Measurements from ENCODE around the gene STAC.

STAC gene

GRCh38 chr3:36558961-36559360, 178.7 kb downstream of the STAC start:
- Histone ChIP-seq H3K27me3 (ENCODE audit: low read depth, low read length) (no peaks in the 10 kb centered on the region), H3K9ac (ENCODE audit: low read length) (no peak overlapping the region), H3K4me3 (ENCODE audit: low read length) (no peak overlapping the region), H4K20me1 (ENCODE audit: insufficient read depth, low read length) (no peaks in the 10 kb centered on the region), H3K4me2 (ENCODE audit: low read length) (peak overlapping the region; percentile 91), H3K4me1 (ENCODE audit: low read length) (peaks cover 26% of the 10 kb centered on the region), H3K79me2 (ENCODE audit: low read length) (no peaks in the 10 kb centered on the region), H3K27ac (ENCODE audit: low read length) (no peak overlapping the region), H2AFZ (ENCODE audit: low read depth, low read length) (no peak overlapping the region), H3K36me3 (replicated peaks; ENCODE audit: low read depth, low read length) (no peaks in the 10 kb centered on the region), H3K9me3 (ENCODE audit: insufficient read depth, low read length) (no peaks in the 10 kb centered on the region)
- no peak for TF ChIP-seq EZH2phosphoT487 (IDR thresholded peaks at IDR 0.05; ENCODE audit: low read depth)
- TF ChIP-seq CTCF (IDR thresholded peaks at IDR 0.05; ENCODE audit: low read depth, low read length), result no peak

GRCh38 chr3:36560685-36561084, 180.4 kb downstream of the STAC start:
- Histone ChIP-seq H3K36me3 (replicated peaks; ENCODE audit: low read depth, low read length) (no peaks in the 10 kb centered on the region), H3K27me3 (ENCODE audit: low read depth, low read length) (no peaks in the 10 kb centered on the region), H2AFZ (ENCODE audit: low read depth, low read length) (no peak overlapping the region), H3K9me3 (ENCODE audit: insufficient read depth, low read length) (no peaks in the 10 kb centered on the region), H3K79me2 (ENCODE audit: low read length) (no peaks in the 10 kb centered on the region), H3K4me2 (ENCODE audit: low read length) (peak overlapping the region; percentile 14; the same call in 1 of the 2 replicates), H3K9ac (ENCODE audit: low read length) (no peak overlapping the region), H3K27ac (ENCODE audit: low read length) (no peak overlapping the region), H3K4me3 (ENCODE audit: low read length) (no peak overlapping the region), H3K4me1 (ENCODE audit: low read length) (peaks cover 26% of the 10 kb centered on the region), H4K20me1 (ENCODE audit: insufficient read depth, low read length) (no peaks in the 10 kb centered on the region)
- TF ChIP-seq CTCF (IDR thresholded peaks at IDR 0.05; ENCODE audit: low read depth, low read length) (no peak), EZH2phosphoT487 (IDR thresholded peaks at IDR 0.05; ENCODE audit: low read depth) (no peak)

DNA sequence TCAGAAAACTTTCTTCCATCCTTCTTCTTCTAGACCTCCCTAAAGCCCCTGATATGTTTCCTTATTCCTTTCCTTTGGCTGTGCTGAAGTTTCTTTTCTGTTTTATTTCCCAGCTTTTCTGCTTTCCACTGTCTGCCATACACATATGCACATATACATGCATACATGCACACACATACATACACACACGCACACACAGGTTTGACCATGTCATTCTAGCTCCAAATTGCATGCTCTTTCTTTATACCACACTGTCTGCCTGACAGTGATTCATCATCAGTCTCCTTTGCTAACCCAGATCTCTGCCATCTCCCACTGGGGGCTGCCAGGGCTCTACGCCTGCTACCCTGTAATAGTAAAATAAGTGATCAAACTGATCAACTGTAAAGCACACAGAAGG, 181.3 kb downstream of the STAC start:
- no peak overlapping the region for H2AFZ ChIP-seq (ENCODE audit: low read depth, low read length)
- no peaks in the 10 kb centered on the region for H3K27me3 ChIP-seq (ENCODE audit: low read depth, low read length)
- H4K20me1 ChIP-seq (ENCODE audit: insufficient read depth, low read length), result no peaks in the 10 kb centered on the region
- H3K9me3 ChIP-seq (ENCODE audit: insufficient read depth, low read length), result no peaks in the 10 kb centered on the region
- H3K27ac ChIP-seq (ENCODE audit: low read length), result no peak overlapping the region
- no peaks in the 10 kb centered on the region for H3K79me2 ChIP-seq (ENCODE audit: low read length)
- no peak overlapping the region for H3K4me3 ChIP-seq (ENCODE audit: low read length)
- no peak overlapping the region for H3K4me2 ChIP-seq (ENCODE audit: low read length)
- peaks cover 25% of the 10 kb centered on the region for H3K4me1 ChIP-seq (ENCODE audit: low read length)
- H3K36me3 ChIP-seq (replicated peaks; ENCODE audit: low read depth, low read length), result no peaks in the 10 kb centered on the region
- TF ChIP-seq CTCF (IDR thresholded peaks at IDR 0.05; ENCODE audit: low read depth, low read length) (no peak), EZH2phosphoT487 (IDR thresholded peaks at IDR 0.05; ENCODE audit: low read depth) (no peak)
- H3K9ac ChIP-seq (ENCODE audit: low read length), result no peak overlapping the region

- Histone ChIP-seq H4K20me1 (ENCODE audit: insufficient read depth, low read length) (no peaks in the 10 kb centered on the region), H3K79me2 (ENCODE audit: low read length) (no peaks in the 10 kb centered on the region), H3K27me3 (ENCODE audit: low read depth, low read length) (no peaks in the 10 kb centered on the region), H3K4me3 (ENCODE audit: low read length) (no peak overlapping the region), H3K27ac (ENCODE audit: low read length) (no peak overlapping the region), H2AFZ (ENCODE audit: low read depth, low read length) (no peak overlapping the region), H3K4me1 (ENCODE audit: low read length) (peaks cover 11% of the 10 kb centered on the region), H3K9ac (ENCODE audit: low read length) (no peak overlapping the region), H3K9me3 (ENCODE audit: insufficient read depth, low read length) (no peaks in the 10 kb centered on the region), H3K4me2 (ENCODE audit: low read length) (no peak overlapping the region), H3K36me3 (replicated peaks; ENCODE audit: low read depth, low read length) (no peaks in the 10 kb centered on the region)
- TF ChIP-seq CTCF (IDR thresholded peaks at IDR 0.05; ENCODE audit: low read depth, low read length), result no peak
- no peak for TF ChIP-seq EZH2phosphoT487 (IDR thresholded peaks at IDR 0.05; ENCODE audit: low read depth)
Measured at GRCh38 chr3:36562945-36563344, 182.6 kb downstream of the STAC start.
